Heart left ventricle (tissue), 13 donors: Measurements from ENCODE around the gene SYTL2.

Experiments
- POLR2A ChIP-seq, 2 donors: fragments of 450-650 bp; IDR thresholded peaks; one replicate each; pipeline ENCODE4 v1.6.1; 2017; ENCODE audit warnings: antibody characterized with exemption in 2 of 2, mild to moderate bottlenecking in 2 of 2, moderate library complexity in 2 of 2
- TF ChIP-seq, protein P1 (sequence below), 12 donors: fragments of 200-600 bp; sonication (generic) in 4 of 12; IDR thresholded peaks; one replicate each; pipeline versions ENCODE4 v1.5.0 to v1.8.0; 2018 to 2022; ENCODE audit warnings: antibody characterized with exemption in 12 of 12, mild to moderate bottlenecking in 5 of 12
- donor health status: ischemic (EF 13 %, LVEDD 7.1; RV severe dilation, severe dysfunction).
- donor health status: DM: no; HTN: yes; CAD: no.
- donor health status: DM: no; HTN: no; CAD: no.
- donor health status: ischemic (EF 25% LVEDD 6.9; RV normal size, moderate dysfunction).
- donor health status: ischemic (EF 25% LVEDD 5.7; RV mildly dilated, moderate dysfunction).
- donor health status: ischemic (EF 35%, LVEDD 5.7; RV mildly dilated, moderate dysfunction).
- donor health status: nonischemic (EF 11% LVEDD 7.7; RV severe dilation, severe dysfunction).
- donor health status: DM: yes; HTN: yes; CAD: no.
- donor health status: PGD.
- donor health status: ischemic (EF 29% LVEDD 5.4; RV normal size, mild dysfunction).
- donor health status: nonischemic (EF 23%, LVEDD 6.1; RV moderate dilation, normal function).

DNA sequence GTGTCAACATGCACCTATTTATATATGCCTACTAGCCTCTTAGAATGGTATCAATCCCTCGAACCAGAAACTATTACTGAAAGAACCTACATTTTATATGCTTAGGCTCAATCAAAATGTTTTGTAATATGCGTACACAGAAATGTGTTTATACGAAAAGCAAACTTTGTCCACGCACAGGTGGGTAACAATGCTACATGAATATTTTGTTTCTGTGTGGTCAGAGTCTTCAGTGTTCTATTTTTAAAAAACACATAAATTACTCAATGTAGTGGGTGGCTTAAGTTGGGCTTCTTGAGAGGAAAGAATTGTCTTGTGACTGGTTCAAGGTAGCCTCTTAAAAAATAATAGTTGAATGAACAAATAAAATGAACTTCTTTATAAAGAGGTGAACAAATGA is 46.1 kb downstream of the SYTL2 start:
- TF ChIP-seq, protein P1, sequence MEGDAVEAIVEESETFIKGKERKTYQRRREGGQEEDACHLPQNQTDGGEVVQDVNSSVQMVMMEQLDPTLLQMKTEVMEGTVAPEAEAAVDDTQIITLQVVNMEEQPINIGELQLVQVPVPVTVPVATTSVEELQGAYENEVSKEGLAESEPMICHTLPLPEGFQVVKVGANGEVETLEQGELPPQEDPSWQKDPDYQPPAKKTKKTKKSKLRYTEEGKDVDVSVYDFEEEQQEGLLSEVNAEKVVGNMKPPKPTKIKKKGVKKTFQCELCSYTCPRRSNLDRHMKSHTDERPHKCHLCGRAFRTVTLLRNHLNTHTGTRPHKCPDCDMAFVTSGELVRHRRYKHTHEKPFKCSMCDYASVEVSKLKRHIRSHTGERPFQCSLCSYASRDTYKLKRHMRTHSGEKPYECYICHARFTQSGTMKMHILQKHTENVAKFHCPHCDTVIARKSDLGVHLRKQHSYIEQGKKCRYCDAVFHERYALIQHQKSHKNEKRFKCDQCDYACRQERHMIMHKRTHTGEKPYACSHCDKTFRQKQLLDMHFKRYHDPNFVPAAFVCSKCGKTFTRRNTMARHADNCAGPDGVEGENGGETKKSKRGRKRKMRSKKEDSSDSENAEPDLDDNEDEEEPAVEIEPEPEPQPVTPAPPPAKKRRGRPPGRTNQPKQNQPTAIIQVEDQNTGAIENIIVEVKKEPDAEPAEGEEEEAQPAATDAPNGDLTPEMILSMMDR (IDR thresholded peaks at IDR 0.05), result no peak
- TF ChIP-seq POLR2A (IDR thresholded peaks at IDR 0.05), result no peak
